Suprapubic skin (tissue), 4 donors: ENCODE measurements around the gene PEX6. TPM values are rescaled to one million over a fixed set of nuclear protein-coding genes. Genes with fewer than 3 reads are reported as not detected.

ENCODE experiments used
- DNase-seq, 2 donors: peaks; one replicate each; pipeline ENCODE4 v3.0.0-alpha.2; 2019; ENCODE audit warnings: low spot score in 2 of 2
- H3K27ac ChIP-seq: fragments of 200-600 bp; sonication (generic); one replicate; pipeline ENCODE4 v1.5.1; 2019
- H3K27me3 ChIP-seq: fragments of 200-600 bp; sonication (generic); one replicate; pipeline ENCODE4 v1.5.1; 2019
- H3K36me3 ChIP-seq: fragments of 200-600 bp; sonication (generic); one replicate; pipeline ENCODE4 v1.5.1; 2019
- H3K4me1 ChIP-seq: fragments of 200-600 bp; sonication (generic); one replicate; pipeline ENCODE4 v1.5.1; 2019
- H3K4me3 ChIP-seq: fragments of 200-600 bp; sonication (generic); one replicate; pipeline ENCODE4 v1.5.1; 2019; ENCODE audit warnings: mild to moderate bottlenecking
- H3K9me3 ChIP-seq: fragments of 200-600 bp; sonication (generic); one replicate; pipeline ENCODE4 v1.5.1; 2019
- EP300 ChIP-seq: sonication (generic); formaldehyde crosslinking; IDR thresholded peaks from one replicate; pipeline ENCODE4 v1.6.1; 2017; ENCODE audit warnings: antibody characterized with exemption
- POLR2A ChIP-seq, 2 donors: fragments of 450-650 bp; IDR thresholded peaks; one replicate each; pipeline ENCODE4 v1.6.1; 2017; ENCODE audit warnings: antibody characterized with exemption in 2 of 2, mild to moderate bottlenecking in 2 of 2, moderate library complexity in 2 of 2
- POLR2AphosphoS5 ChIP-seq, 3 donors: sonication (generic); formaldehyde crosslinking; IDR thresholded peaks; one replicate each; pipeline ENCODE4 v1.6.1; 2017; ENCODE audit warnings: antibody characterized with exemption in 3 of 3
- WGBS: methylation state at CpG from one replicate; pipeline ENCODE4 v1.1.5; 2018; 5-methylcytosine and 5-hydroxymethylcytosine counted together
- total RNA-seq, 4 donors: library from RNA; depleted of rRNA; stranded (reverse); fragments of >200 nt; gene quantifications; one replicate each; pipeline ENCODE4 v1.1.0, GENCODE V29; 2016
- TF ChIP-seq, protein P1 (sequence below), 2 donors: fragments of 200-600 bp in 1 of 2; fragments of 450-650 bp in 1 of 2; sonication (generic) in 1 of 2; IDR thresholded peaks; one replicate each; pipeline ENCODE4 v1.5.1; 2016 to 2019; ENCODE audit warnings: antibody characterized with exemption in 2 of 2, mild to moderate bottlenecking in 1 of 2, moderate library complexity in 1 of 2

Gene PEX6
- total RNA-seq, 4 donors from 2014 or later: 18.6 to 48.0 (median 22.8) TPM

DNA sequence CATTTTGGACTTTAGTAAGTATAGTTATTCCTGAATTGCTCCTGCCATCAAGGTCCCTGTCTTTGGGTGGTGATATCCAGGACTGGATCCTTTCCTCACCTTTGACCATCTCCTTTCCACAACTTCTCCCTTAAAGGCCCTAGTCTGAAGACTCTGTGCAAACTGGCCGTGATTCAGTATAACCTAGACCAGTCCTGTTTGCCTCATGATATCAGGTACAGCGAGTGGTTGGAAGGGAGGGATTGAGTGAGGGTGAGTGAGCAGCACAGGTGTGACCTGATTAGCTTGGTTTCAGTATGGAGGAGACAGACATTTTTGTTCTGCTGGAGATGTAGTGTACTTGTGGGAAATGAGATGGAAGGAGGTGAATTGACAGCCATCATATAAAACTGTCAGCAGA, 40.2 kb upstream of the PEX6 start:
- Histone ChIP-seq H3K27ac (no peak overlapping the region), H3K9me3 (no peaks in the 10 kb centered on the region), H3K4me1 (peaks cover 54% of the 10 kb centered on the region), H3K27me3 (no peaks in the 10 kb centered on the region), H3K4me3 (no peak overlapping the region), H3K36me3 (peaks cover 19% of the 10 kb centered on the region)
- TF ChIP-seq POLR2AphosphoS5 (IDR thresholded peaks at IDR 0.05) (no peak), POLR2A (IDR thresholded peaks at IDR 0.05) (no peak)
- TF ChIP-seq, protein P1, sequence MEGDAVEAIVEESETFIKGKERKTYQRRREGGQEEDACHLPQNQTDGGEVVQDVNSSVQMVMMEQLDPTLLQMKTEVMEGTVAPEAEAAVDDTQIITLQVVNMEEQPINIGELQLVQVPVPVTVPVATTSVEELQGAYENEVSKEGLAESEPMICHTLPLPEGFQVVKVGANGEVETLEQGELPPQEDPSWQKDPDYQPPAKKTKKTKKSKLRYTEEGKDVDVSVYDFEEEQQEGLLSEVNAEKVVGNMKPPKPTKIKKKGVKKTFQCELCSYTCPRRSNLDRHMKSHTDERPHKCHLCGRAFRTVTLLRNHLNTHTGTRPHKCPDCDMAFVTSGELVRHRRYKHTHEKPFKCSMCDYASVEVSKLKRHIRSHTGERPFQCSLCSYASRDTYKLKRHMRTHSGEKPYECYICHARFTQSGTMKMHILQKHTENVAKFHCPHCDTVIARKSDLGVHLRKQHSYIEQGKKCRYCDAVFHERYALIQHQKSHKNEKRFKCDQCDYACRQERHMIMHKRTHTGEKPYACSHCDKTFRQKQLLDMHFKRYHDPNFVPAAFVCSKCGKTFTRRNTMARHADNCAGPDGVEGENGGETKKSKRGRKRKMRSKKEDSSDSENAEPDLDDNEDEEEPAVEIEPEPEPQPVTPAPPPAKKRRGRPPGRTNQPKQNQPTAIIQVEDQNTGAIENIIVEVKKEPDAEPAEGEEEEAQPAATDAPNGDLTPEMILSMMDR (IDR thresholded peaks at IDR 0.05): no peak
- 94% methylated on average over 2 of the region's 2 CpGs for WGBS
- DNase-seq: no peak

DNA sequence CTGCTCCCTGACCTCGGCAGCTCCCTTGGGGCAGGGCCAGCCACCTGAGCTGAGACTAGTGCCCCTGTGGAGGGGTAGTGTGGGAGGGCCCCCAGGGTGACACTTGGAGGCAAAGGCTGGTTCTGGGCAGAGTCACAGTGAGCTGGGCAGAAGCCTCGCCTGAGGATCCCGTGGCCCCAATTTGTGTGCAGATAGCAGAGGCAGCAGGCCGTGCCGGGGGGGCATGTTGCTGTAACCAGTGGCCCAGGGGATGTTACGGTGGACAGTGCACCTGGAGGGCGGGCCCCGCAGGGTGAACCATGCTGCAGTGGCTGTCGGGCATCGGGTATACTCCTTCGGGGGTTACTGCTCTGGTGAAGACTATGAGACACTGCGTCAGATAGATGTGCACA, 38.0 kb upstream of the PEX6 start:
- TF ChIP-seq POLR2AphosphoS5 (IDR thresholded peaks at IDR 0.05) (no peak), POLR2A (IDR thresholded peaks at IDR 0.05) (no peak), EP300 (no peak)
- TF ChIP-seq, protein P1 (IDR thresholded peaks at IDR 0.05): no peak
- Histone ChIP-seq H3K27me3 (no peaks in the 10 kb centered on the region), H3K4me1 (peaks cover 52% of the 10 kb centered on the region), H3K27ac (no peak overlapping the region), H3K4me3 (no peak overlapping the region), H3K36me3 (peaks cover 22% of the 10 kb centered on the region), H3K9me3 (no peaks in the 10 kb centered on the region)
- 87% methylated on average over 5 of the region's 12 CpGs for WGBS
- no peak for DNase-seq

DNA sequence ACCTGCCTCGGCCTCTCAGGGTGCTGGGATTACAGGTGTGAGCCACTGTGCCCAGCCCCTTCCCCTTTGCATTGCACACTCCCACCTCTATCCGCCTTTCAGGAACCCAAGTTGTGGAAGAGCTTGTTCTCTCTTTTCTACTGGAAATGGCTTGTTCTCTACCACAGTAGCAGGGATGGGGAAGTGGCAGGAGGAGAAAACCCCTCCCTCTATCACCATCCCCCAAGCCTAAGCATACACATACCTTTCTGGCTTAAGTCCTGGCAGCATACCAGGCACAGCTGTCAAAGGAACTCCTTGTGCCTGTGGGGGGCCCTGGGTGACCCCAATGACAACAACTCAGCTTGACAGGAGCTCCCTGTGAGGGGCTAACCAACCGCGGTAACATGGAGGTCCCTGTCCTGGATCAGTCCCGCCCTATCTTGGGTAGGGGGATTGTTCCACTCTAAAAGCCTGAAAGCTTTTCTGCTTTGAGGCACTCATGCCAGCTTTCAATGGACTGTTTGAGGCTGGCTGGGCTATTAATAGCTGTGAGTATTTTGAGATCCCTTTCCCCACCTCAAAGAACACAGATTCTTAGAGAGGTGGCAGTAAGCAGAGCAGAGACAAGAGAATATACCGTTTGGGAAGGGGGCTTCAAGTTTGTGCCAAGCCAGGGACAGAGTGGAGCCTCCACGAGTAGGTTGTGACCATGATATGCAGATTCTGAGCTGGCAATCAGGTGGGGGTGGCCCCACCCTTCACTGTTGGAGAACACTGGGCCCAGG, 37.4 kb upstream of the PEX6 start:
- TF ChIP-seq, protein P1 (IDR thresholded peaks at IDR 0.05): no peak
- TF ChIP-seq POLR2A (IDR thresholded peaks at IDR 0.05) (no peak), EP300 (no peak), POLR2AphosphoS5 (IDR thresholded peaks at IDR 0.05) (no peak)
- DNase-seq: no peak
- no peak overlapping the region for H3K4me3 ChIP-seq
- H3K36me3 ChIP-seq: peaks cover 27% of the 10 kb centered on the region
- WGBS: 85% methylated on average over 7 of the region's 7 CpGs
- H3K27ac ChIP-seq: no peak overlapping the region
- no peaks in the 10 kb centered on the region for H3K9me3 ChIP-seq
- H3K4me1 ChIP-seq: peaks cover 54% of the 10 kb centered on the region
- no peaks in the 10 kb centered on the region for H3K27me3 ChIP-seq

DNA sequence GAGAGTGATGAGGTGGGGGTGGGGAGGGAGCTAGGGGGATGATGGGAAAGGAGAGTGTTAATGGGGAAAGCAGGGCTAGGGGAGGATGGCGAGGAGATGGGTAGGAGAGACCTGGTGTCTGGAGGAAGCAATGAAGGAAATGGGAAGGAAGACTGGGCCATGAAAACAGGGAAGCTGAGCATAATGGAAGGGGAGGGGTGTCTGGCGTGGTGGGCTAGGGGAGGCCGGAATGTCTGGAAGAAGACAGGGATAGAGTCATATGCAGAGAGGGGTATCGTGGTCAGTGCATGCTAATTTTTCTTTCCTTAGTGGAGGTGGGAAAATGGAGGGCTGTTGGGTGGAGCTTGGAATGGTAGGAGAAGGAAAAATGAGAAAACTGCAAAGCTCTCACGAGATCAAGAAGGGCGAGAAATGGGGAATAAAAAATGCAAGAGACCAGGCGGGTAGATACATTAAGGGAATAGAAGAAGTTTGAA, 35.5 kb upstream of the PEX6 start:
- peak overlapping the region; percentile 71 for H3K27ac ChIP-seq
- no peak for TF ChIP-seq EP300
- TF ChIP-seq POLR2AphosphoS5 (IDR thresholded peaks at IDR 0.05): no peak
- no peak for TF ChIP-seq POLR2A (IDR thresholded peaks at IDR 0.05)
- TF ChIP-seq, protein P1 (IDR thresholded peaks at IDR 0.05): no peak
- H3K36me3 ChIP-seq: peaks cover 46% of the 10 kb centered on the region
- no peak for DNase-seq
- peak overlapping the region; percentile 86 for H3K4me3 ChIP-seq
- no peaks in the 10 kb centered on the region for H3K9me3 ChIP-seq
- H3K4me1 ChIP-seq: peaks cover 46% of the 10 kb centered on the region
- no peaks in the 10 kb centered on the region for H3K27me3 ChIP-seq
- under 1% methylated on average over 7 of the region's 7 CpGs for WGBS

DNA sequence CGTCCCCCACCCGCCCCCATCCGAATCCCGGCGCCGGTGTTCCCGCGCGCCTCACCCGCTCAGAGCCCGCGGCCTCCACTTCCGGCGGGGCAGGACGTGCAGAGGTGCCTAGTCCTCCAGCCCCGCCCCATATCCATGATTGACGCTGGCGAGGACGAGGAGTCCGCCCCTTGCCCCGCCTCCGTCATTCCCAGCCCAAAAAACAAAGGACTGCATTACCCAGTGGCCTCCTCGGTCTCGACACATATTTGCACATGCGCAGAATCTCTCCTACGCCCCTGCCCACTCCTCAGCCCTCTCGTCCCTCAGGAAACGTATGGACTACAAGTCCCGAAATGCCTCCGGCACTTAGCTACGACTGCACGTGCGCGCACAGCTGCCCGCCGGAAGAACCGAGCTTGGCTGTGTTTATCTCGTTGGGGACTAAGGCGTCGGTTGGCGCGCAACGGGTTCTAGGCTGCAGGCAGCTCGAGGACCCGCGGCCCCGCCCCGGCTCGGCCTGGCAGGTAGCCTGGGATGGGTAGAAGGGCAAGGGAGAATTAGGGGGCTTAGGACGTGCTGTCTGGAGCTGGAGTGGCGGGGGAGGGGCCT, 35.0 kb upstream of the PEX6 start, which contains the start of the genes KLHDC3 and MEA1:
Gene KLHDC3, plus strand, starts transcription at position 407 of the 591 bp plus-strand sequence. CDS start 2,944 bp downstream, outside the sequence.
Gene MEA1, minus strand, starts transcription at position 104 of the 591 bp plus-strand sequence. CDS start 133 bp downstream, outside the sequence.
- H3K4me3 ChIP-seq: peak within 1 kb of the TSS; percentile 86
- no peaks in the 10 kb centered on the region for H3K9me3 ChIP-seq
- peak within 1 kb of the TSS; percentile 73 for H3K27ac ChIP-seq
- H3K27me3 ChIP-seq: no peaks in the 10 kb centered on the region
- peaks cover 48% of the 10 kb centered on the region for H3K36me3 ChIP-seq
- under 1% methylated on average over 33 of the region's 51 CpGs for WGBS
- TF ChIP-seq, protein P1 (IDR thresholded peaks at IDR 0.05): no peak
- peak in 2 of 3 donors; percentile 42 to 93 for TF ChIP-seq POLR2AphosphoS5 (IDR thresholded peaks at IDR 0.05)
- DNase-seq: peak; percentile 99 to 100
- peaks cover 46% of the 10 kb centered on the region for H3K4me1 ChIP-seq
